ENCODE measurements around the gene STMN3.

GRCh38 chr20:63680427-63680826 is 27.2 kb upstream of the STMN3 start:
- no peak for TF ChIP-seq CTCF (IDR thresholded peaks at IDR 0.05)
- no peak for TF ChIP-seq POLR2A (IDR thresholded peaks at IDR 0.05)

Measured in lower leg skin (tissue), 3 donors.